GM21717 (cell line): ENCODE data around the gene HLA-F.

ENCODE experiments used
- ATAC-seq: cut with Tn5 transposase; IDR thresholded peaks from one replicate; pipeline ENCODE4 v1.9.1; 2021; ENCODE audit warnings: mild to moderate bottlenecking, moderate library complexity; ENCODE audit not compliant: unreplicated experiment

Gene HLA-F

DNA sequence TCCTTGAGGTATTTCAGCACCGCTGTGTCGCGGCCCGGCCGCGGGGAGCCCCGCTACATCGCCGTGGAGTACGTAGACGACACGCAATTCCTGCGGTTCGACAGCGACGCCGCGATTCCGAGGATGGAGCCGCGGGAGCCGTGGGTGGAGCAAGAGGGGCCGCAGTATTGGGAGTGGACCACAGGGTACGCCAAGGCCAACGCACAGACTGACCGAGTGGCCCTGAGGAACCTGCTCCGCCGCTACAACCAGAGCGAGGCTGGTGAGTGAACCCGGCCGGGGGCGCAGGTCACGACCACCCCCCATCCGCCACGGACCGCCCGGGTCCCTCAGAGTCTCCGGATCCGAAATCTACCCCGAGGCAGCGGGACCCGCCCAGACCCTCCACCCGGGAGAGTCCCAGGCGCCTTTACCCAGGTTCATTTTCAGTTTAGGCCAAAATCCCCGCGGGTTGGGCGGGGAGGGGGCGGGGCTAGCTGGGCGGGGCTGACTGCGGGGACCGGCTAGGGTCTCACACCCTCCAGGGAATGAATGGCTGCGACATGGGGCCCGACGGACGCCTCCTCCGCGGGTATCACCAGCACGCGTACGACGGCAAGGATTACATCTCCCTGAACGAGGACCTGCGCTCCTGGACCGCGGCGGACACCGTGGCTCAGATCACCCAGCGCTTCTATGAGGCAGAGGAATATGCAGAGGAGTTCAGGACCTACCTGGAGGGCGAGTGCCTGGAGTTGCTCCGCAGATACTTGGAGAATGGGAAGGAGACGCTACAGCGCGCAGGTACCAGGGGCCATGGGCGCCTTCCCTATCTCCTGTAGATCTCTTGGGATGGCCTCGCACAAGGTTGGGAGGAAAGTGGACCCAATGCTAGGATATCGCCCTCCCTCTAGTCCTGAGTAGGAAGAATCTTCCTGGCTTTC is 693 bp downstream of the HLA-F start:
- ATAC-seq = peak; percentile 44

DNA sequence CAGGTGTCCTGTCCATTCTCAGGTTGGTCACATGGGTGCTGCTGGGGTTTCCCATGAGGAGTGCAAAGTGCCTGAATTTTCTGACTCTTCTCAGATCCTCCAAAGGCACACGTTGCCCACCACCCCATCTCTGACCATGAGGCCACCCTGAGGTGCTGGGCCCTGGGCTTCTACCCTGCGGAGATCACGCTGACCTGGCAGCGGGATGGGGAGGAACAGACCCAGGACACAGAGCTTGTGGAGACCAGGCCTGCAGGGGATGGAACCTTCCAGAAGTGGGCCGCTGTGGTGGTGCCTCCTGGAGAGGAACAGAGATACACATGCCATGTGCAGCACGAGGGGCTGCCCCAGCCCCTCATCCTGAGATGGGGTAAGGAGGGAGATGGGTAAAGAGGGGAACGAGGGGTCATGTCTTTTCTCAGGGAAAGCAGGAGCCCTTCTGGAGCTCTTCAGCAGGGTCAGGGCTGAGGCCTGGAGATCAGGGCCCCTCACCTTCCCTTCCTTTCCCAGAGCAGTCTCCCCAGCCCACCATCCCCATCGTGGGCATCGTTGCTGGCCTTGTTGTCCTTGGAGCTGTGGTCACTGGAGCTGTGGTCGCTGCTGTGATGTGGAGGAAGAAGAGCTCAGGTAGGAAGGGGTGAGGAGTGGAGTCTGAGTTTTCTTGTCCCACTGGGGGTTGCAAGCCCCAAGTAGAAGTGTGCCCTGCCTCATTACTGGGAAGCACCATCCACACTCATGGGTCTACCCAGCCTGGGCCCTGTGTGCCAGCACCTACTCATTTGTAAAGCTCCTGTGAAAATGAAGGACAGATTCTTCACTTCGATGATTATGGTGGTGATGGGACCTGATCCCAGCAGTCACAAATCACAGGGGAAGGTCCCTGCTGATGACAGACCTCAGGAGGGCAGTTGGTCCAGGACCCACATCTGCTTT is 2.0 kb downstream of the HLA-F start:
- ATAC-seq = no peak

DNA sequence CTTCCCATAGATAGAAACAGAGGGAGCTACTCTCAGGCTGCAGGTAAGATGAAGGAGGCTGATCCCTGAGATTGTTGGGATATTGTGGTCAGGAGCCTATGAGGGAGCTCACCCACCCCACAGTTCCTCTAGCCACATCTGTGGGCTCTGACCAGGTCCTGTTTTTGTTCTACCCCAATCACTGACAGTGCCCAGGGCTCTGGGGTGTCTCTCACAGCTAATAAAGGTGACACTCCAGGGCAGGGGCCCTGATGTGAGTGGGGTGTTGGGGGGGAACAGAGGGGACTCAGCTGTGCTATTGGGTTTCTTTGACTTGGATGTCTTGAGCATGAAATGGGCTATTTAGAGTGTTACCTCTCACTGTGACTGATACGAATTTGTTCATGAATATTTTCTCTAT is 2.8 kb downstream of the HLA-F start:
- ATAC-seq = no peak

DNA sequence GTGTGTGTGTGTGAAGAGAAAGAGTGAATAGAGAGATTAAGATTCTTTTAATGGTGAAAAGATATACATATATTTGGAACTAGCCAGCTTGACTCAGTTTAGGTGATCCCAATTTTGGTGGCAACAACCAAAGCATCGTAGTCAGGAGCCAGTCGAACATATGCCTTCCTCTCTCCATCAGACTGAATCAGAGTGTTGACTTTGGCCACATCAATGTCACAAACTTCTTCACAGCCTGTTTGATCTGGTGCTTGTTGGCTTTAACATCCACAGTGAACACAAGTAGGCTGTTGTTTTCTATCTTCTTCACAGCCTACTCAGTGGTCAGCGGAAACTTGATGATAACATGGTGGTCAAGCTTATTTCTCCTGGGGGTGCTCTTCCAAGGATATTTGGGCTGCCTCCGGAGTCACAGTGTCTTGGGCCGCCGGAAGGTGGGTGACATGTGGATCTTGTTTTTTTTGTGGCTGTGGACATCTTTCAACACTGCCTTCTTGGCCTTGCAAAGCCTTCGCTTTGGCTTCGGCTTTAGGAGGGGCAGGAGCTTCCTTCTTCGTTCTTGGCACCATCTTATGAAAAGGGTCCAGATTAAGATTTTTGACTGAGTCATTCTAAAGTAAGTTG is 3.4 kb downstream of the HLA-F start:
- no peak for ATAC-seq

DNA sequence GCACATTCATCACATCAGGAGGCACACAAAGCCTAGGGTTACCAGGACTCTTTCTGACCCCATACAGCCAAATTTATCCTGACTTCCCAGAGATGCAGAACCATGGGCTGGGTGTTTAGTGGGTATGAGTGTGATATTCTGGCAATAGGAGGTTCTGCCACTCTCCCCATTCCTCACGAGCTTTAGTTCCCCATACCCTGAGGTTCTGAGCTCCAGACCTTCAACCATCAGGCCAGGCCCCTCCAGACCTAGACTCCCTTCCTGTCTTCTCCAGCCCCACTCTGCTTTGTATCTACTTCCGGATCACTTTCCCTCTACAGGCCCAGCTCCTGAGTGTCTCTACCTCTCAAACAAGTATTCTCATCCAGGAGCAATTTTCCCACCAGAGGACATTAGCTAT is 4.4 kb downstream of the HLA-F start:
- ATAC-seq = no peak

DNA sequence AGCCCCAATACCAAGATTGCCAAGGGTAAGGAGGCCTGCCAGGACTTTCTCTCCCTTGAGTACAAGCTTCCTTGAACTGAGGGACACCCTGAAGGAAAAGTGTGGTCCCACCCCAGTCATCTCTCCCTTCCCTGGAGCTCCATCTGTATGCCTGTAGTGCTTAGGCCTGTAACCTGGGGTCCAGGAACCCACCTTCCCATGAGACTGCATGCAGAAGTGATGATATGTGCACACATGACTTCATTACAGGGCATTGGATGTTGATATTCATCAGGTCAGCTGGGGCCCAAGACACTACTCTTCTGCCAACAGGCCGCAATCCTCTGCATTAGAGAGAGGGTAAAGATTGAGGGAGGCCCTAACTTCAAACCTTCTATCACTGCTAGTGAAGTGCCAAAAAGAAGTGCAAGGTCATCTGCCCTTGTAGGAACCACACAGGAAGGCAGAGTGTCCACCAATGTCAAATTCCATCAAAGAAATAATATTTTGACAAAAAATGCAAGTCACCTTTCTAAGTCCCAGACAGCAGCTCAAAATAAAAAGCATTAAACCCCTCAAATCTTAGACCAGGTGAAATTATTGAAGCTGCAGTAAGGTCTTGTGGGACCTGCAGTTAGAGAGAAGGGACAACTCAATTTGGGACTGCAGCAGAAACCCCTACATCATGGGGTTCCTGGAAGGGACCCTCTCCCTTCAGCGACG is 5.1 kb downstream of the HLA-F start:
- no peak for ATAC-seq

DNA sequence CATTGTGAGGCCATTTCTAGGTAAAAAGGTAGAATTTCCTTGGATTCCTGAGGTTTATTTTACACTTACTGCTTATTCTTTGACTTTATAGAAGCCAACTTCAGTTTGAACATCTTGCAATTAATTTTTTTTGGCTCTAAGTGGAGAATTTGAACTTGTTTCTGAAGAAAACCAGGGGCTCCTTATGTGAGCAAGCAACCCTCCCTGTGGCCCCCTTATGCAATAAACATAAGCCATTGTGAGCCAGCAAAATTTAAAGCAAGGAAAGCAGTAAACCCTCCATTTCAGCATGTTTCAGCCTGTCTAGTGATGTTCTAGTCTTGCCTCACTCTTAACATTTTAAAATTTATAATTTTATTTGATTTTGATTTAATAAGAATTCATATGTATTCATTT is 5.6 kb downstream of the HLA-F start:
- no peak for ATAC-seq

DNA sequence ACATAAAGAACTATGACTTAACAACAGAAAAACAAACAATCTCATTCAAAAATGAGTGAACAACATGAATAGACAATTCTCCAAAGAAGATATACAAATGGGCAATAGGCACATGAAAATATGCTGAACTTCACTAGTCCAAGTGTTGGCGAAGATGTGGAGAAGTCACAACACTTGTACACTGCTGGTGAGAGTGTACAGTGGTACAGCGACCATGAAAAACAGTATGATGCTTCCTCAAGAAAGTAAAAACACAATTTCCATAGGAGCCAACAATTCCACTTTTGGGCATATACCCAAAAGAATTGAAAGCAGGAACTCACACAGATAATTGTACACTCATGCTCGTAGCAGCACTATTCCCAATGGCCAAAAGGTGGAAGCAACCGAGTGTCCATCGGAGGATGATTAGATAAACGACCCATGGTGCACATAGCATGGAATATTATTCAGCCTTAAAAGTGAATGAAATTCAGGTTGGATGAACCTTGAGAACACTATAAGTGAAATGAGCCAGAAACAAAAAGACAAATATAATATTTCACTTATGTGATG is 6.6 kb downstream of the HLA-F start:
- no peak for ATAC-seq

DNA sequence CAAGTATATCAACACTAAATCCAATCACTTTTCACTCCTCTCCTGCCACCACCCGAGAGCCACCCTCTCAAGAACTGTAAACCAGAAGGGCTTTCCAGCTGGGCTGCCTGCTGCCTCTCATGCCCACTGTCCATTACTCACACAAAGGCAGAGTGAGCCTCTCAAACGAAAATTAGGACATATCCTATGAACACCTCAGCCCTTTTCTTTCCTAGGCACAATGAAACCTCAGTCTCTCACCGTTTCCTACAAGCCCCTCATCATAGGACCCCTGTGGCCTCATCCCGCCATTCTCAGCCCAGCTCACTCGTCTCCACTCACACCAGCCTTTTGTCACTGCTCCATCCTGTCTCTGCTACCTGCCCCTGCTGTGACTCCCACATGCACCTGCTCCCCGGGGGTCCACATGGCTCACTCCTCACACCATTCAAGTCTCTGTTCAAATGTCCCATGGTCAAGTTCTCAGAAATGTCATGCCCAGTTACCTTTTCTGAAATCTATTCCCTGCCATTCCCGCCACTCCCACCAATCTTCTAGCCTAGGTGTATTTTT is 7.4 kb downstream of the HLA-F start:
- ATAC-seq = no peak

DNA sequence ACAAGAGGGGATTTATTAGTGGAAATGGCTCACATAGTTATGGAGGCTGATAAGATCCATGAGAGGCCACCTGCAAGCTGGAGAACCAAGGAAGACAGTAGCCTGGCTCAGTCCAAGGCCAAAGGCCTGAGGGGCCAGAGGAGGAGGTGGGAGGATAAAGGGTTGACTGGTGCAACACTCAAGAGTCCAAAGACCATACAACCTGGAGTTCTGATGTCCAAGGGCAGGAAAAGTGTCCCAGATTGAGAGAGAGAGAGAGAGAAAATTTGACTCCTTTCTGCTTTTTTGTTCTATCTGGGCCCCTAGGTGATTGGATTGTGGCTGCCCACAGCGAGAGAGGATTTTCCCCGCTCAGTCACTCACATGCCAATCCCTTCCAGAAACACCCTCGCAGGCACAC is 8.0 kb downstream of the HLA-F start:
- ATAC-seq = no peak

DNA sequence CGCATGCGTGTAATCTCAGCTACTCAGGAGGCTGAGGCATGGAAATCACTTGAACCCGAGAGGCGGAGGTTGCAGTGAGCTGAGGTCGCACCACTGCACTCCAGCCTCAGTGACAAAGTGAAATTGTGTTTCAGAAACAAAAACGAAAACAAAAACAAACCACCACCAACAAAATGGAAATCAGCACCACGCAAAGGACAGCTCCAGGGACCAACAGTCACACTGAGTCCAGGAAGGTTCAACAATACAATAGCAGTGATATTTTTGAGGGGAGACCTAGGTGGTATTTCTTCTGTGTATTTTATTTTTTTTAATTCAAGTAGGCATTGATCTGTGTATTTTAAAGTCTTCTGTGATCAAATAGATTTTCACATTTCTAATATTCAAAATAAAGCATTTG is 9.8 kb downstream of the HLA-F start:
- ATAC-seq = no peak

DNA sequence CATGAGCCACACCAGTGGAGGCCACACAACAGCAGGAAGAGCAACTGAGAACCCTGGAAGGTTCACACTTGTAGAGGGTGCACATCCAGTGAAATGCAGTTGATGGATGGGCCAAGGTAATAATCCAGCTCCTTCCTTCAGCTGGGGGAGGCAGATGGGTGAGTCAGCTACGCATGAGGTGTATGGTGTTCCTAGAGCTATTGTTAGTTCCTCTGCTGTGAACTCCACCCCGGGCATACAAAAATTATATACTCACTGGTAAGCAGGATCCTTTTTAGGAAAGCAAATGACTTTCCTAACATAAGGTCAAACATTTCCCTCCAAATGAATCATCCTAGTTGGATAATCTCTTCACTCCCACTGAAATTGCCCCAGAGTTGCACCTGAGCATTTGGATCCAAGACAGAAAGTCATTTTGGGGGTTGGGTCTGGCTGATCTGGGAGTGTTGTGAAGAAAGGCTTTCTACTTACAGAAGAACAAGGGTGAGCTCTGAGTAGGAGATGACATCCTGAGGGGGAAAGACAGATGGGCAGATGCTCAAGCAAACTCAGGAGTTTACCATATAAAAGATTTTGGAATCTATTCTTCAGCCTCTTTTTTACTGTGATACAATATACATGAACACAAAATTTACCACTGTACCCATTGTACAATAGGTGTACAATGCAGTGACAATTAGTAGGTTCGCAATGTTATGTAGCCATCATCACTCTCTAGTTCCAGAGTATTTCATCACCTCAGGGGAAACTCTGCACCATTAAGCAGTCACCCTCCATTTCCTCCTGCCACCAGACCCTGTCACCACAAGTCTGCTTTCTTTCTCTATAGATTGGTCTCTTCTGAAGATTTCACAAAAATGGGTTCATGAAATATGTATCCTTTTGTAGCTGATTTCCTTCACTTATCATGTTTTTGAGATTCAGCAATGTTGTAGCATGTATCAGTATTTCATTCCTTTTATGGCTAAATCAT is 11.1 kb downstream of the HLA-F start:
- no peak for ATAC-seq

DNA sequence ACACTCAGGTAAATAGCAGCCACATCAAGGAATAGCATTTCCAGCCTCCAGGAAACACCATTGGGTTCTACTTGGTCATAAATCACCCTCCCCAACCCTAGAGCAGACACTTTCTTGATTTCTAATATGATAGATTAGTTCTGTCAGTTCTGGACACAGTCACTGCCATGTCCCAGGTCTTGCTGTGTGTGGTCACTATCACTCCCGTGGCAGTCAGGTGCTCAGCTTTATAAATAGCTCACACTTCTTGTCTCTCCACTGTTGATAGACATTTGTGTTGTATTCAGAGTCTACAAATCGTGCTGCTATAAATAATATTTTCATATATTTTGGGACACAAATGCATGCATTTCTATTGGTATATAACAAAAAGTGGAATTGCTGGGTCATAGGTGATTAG is 13.3 kb downstream of the HLA-F start:
- ATAC-seq = no peak

DNA sequence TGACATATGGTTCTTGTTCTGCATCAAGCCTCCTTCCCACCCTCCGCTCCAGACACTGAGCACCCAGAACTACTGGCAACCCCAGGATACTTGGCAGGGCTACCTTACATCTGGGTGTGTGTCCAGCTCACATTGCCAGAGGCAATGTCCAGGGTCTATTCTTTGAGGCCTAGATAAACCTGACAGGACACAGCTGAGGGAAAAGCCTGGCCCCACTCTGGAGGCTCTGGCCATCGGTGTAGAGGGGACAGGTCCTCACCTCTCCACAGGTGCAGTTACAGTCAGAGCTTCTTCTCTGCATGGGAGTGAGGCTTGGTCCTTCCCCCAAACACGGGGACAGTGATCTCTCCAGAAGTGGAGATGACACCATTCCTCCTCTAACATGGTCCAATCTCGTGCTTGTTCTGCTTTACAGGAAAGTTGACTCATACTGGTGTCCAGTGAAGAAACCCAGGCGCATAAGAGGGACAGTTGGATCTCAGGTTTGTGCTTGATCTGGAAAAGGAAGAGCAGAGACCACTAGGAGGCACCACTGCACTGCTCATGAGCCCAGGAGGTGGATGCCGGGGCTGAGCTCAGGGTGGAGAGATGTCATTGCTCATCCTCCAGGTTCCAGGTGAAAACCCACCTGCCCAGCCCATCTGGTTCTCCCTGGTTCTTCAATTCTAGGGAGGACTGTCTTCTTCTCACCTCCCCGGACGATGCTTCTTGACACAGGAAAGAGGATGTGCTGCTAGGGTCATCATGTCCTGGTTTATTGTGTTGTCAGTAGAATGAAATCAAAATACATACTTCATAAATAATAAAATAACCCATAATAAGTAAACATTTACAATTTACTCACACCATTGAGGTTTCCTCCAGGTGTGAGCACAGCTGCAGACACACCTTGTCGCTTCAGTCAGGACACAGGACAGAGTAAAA is 14.7 kb downstream of the HLA-F start:
- no peak for ATAC-seq

DNA sequence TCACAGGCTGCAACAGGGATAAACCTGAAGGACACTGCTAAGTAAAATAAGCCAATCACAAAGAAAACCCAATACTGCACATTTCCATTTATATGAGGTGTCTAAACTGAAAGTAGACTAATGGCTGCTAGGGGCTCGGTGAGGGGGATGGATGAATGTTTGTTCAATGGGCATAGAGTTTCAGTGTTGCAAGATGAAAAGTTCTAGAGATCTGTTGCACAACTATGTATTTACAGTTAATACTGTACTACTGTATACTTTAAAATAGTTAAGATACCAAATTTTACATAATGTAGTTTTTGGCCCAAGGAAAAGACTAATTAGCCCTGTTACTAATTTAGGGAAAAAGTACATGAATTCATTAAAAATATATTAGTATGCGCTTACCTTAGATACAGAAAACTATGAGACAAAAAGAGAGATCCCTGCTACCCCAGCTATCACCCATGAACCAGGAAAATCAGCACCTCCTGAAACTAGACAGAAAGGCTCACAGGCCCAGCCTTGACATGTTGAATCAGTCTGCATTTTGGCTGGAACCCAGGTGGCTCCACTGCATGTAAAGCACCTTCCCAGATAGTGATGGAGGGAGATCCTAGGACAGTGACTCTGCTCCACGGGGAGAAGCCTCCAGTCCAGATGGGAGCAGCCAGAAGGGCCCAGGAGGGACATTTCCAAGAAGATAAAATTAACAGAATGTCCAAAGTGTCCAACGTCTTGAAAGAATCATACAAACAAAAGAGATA is 16.1 kb downstream of the HLA-F start:
- ATAC-seq = no peak

DNA sequence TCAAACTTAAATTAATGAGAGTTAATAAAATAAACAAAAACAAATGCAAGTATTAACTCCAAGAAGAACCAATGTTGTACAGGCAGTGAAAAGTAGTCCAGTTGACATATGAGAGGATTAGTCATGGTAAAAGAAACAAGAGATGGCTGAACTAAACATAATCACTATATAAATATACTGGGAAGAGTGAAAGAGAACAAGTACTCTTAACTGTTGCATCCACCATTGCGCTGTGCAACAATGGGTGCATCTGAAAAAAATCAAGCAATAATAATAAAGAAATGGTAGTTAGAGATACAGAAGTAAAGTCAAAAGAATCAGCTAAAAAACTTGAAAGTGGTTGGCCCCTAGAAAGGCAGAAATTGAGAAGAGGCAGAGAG is 16.6 kb downstream of the HLA-F start:
- no peak for ATAC-seq

DNA sequence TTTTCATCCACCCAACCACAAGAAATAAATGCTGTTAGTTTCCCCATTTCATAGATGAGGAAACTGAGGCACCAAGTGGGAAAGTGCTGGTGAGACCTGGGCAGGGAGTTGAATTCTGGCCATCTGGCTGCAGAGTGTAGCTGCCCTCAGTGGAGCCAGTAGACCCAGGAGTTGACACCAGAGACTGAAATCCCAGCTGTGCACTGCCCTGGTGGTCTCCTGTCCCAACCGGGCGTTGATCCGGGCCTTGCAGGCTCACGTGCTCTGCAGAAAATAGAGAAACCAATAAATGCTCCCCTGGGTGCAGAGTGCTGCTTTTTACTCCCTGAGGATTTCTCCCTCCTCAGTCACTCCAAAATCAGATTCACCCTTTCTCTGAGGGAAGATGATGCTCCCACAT is 18.4 kb downstream of the HLA-F start:
- no peak for ATAC-seq
